HCT116 (cell line): ENCODE measurements around the gene MEIOSIN. TPM values are rescaled to one million over a fixed set of nuclear protein-coding genes. Genes with fewer than 3 reads are reported as not detected.

Experiments used
- ATAC-seq: fragments of 200-7000 bp; cut with Tn5 transposase; 2 replicates; pipeline ENCODE4 v1.9.1; 2020; ENCODE audit warnings: mild to moderate bottlenecking, moderate library complexity
- BruUV-seq: library from RNA; stranded (reverse); fragments of 400-500 nt; replicated peaks from 2 replicates; lab custom pipeline; 2021; lab: Mats Ljungman, UMichigan
- CTCF ChIA-PET: fragments of 300-600 bp; sonication (Branson Sonifier 250); formaldehyde crosslinking; loops from one replicate; lab custom pipeline; 2021; ENCODE audit warnings: antibody characterized with exemption; lab: Charles Lee
- POLR2A ChIA-PET: fragments of 300-600, 350-600 bp; sonication (Branson Sonifier 250); formaldehyde crosslinking; loops from one replicate; lab custom pipeline; 2021; ENCODE audit warnings: antibody characterized with exemption; lab: Charles Lee
- RAD21 ChIA-PET, 2 experiments: fragments of 300-600 bp; sonication (Branson Sonifier 250); formaldehyde crosslinking; loops; one replicate each; lab custom pipeline; 2023; ENCODE audit warnings: low total read pairs in 2 of 2; ENCODE audit not compliant: uncharacterized antibody in 2 of 2, unreplicated experiment in 2 of 2, low non-redundant PET in 1 of 2; lab: Charles Lee
- DNase-seq: peaks from one replicate; pipeline ENCODE4 v3.0.0-alpha.2; 2010; ENCODE audit warnings: low read depth, low spot score
- H2AFZ ChIP-seq: fragments of 200-600 bp; shearing (Covaris generic), sonication (generic); 2 replicates; pipeline ENCODE4 v1.6.1; 2017; ENCODE audit warnings: low read depth, mixed run types, mixed read lengths, antibody characterized with exemption, low read length; ENCODE audit not compliant: poor library complexity, severe bottlenecking
- H3K27ac ChIP-seq: 2 replicates; pipeline ENCODE4 v1.5.1; 2012; ENCODE audit warnings: low read depth, low read length
- H3K27me3 ChIP-seq: fragments of 200-600 bp; sonication (generic); 2 replicates; pipeline ENCODE4 v1.6.1; 2016; ENCODE audit warnings: mixed run types, low read length, mixed read lengths; ENCODE audit not compliant: insufficient read depth
- H3K36me3 ChIP-seq, 2 experiments: fragments of 200-500 bp in 1 of 2; fragments of 200-600 bp in 1 of 2; sonication (Bioruptor generic) in 1 of 2; sonication (generic) in 1 of 2; 2 replicates each; pipeline versions ENCODE4 v1.5.1 to v1.6.1; 2014 to 2016; ENCODE audit warnings: low read length in 2 of 2, inconsistent platforms in 1 of 2, mixed read lengths in 1 of 2, mixed run types in 1 of 2; ENCODE audit not compliant: insufficient read depth in 2 of 2, control insufficient read depth in 1 of 2
- H3K4me1 ChIP-seq, 2 experiments: fragments of 200-600 bp in 1 of 2; sonication (generic) in 1 of 2; 2 replicates each; pipeline versions ENCODE4 v1.5.1 to v1.6.1; 2012 to 2017; ENCODE audit warnings: low read length in 2 of 2, inconsistent platforms in 1 of 2, mild to moderate bottlenecking in 1 of 2, mixed read lengths in 1 of 2, mixed run types in 1 of 2, moderate library complexity in 1 of 2; ENCODE audit not compliant: insufficient read depth in 2 of 2, control insufficient read depth in 1 of 2
- H3K4me2 ChIP-seq: fragments of 200-600 bp; sonication (generic); 2 replicates; pipeline ENCODE4 v1.6.1; 2017; ENCODE audit warnings: mixed run types, low read length, mixed read lengths
- H3K4me3 ChIP-seq, 2 experiments: fragments of 200-600 bp in 1 of 2; sonication (generic) in 1 of 2; replicated peaks in 1 of 2; 2 replicates each; pipeline ENCODE4 v1.5.1; 2011 to 2016; ENCODE audit warnings: low read length in 2 of 2, control low read depth in 1 of 2, low read depth in 1 of 2, mild to moderate bottlenecking in 1 of 2, mixed read lengths in 1 of 2, mixed run types in 1 of 2
- H3K79me2 ChIP-seq: fragments of 200-600 bp; sonication (generic); 2 replicates; pipeline ENCODE4 v1.6.1; 2017; ENCODE audit warnings: mild to moderate bottlenecking, mixed run types, low read length, moderate library complexity, mixed read lengths; ENCODE audit not compliant: insufficient read depth
- H3K9ac ChIP-seq: fragments of 200-600 bp; sonication (generic); 2 replicates; pipeline ENCODE4 v1.6.1; 2016; ENCODE audit warnings: low read length, mixed read lengths
- H3K9me2 ChIP-seq: fragments of 200-600 bp; sonication (generic), shearing (Covaris generic); 2 replicates; pipeline ENCODE4 v1.6.1; 2017; ENCODE audit warnings: mixed run types, mild to moderate bottlenecking, moderate library complexity; ENCODE audit not compliant: insufficient read depth
- H3K9me3 ChIP-seq, 2 experiments: fragments of 200-500 bp in 1 of 2; fragments of 200-600 bp in 1 of 2; sonication (Bioruptor generic) in 1 of 2; sonication (generic) in 1 of 2; 2 replicates each; pipeline ENCODE4 v1.6.1; 2014 to 2017; ENCODE audit warnings: low read length in 2 of 2, mixed read lengths in 2 of 2, inconsistent platforms in 1 of 2, low read depth in 1 of 2, mild to moderate bottlenecking in 1 of 2, mixed run types in 1 of 2, moderate library complexity in 1 of 2; ENCODE audit not compliant: control insufficient read depth in 1 of 2, insufficient read depth in 1 of 2
- H4K20me1 ChIP-seq: fragments of 200-600 bp; sonication (generic), shearing (Covaris generic); 2 replicates; pipeline ENCODE4 v1.6.1; 2017; ENCODE audit warnings: mixed run types, mild to moderate bottlenecking, moderate library complexity; ENCODE audit not compliant: insufficient read depth
- ATF3 ChIP-seq: IDR thresholded peaks from 2 replicates; pipeline ENCODE4 v1.6.1; 2012
- CBX3 ChIP-seq: IDR thresholded peaks from 2 replicates; pipeline ENCODE4 v1.6.1; 2012; ENCODE audit warnings: low read depth
- CEBPB ChIP-seq: IDR thresholded peaks from 2 replicates; pipeline ENCODE4 v1.6.1; 2012; ENCODE audit warnings: low read depth
- EGR1 ChIP-seq: IDR thresholded peaks from 2 replicates; pipeline ENCODE4 v1.6.1; 2012; ENCODE audit warnings: low read depth
- EZH2 ChIP-seq: fragments of 200-600 bp; sonication (generic); IDR thresholded peaks from 2 replicates; pipeline ENCODE4 v1.6.1; 2017; ENCODE audit warnings: antibody characterized with exemption, mixed run types
- FOSL1 ChIP-seq: IDR thresholded peaks from 2 replicates; pipeline ENCODE4 v1.6.1; 2012; ENCODE audit warnings: low read depth
- JUND ChIP-seq: IDR thresholded peaks from 2 replicates; pipeline ENCODE4 v1.6.1; 2012
- MAX ChIP-seq: IDR thresholded peaks from 2 replicates; pipeline ENCODE4 v1.6.1; 2012
- POLR2A ChIP-seq: IDR thresholded peaks from 2 replicates; pipeline ENCODE4 v1.7.0; 2011; ENCODE audit warnings: borderline replicate concordance; ENCODE audit not compliant: insufficient read depth, insufficient read length; ENCODE audit errors: extremely low read depth
- POLR2AphosphoS5 ChIP-seq: IDR thresholded peaks from 2 replicates; pipeline ENCODE4 v1.6.1; 2011; ENCODE audit warnings: mild to moderate bottlenecking, low read depth, low read length, moderate library complexity
- RAD21 ChIP-seq: IDR thresholded peaks from 2 replicates; pipeline ENCODE4 v1.6.1; 2012; ENCODE audit warnings: low read depth, mild to moderate bottlenecking
- SIN3A ChIP-seq: IDR thresholded peaks from 2 replicates; pipeline ENCODE4 v1.6.1; 2012; ENCODE audit warnings: low read depth
- SP1 ChIP-seq: IDR thresholded peaks from 2 replicates; pipeline ENCODE4 v1.6.1; 2012; ENCODE audit warnings: low read depth
- SRF ChIP-seq: IDR thresholded peaks from 2 replicates; pipeline ENCODE4 v1.6.1; 2012; ENCODE audit warnings: low read depth
- YY1 ChIP-seq: IDR thresholded peaks from 2 replicates; pipeline ENCODE4 v1.6.1; 2011; ENCODE audit warnings: low read length, low read depth, moderate library complexity, mild to moderate bottlenecking; ENCODE audit not compliant: insufficient replicate concordance; ENCODE audit errors: extremely low read depth
- ZBTB33 ChIP-seq: IDR thresholded peaks from 2 replicates; pipeline ENCODE4 v1.6.1; 2011; ENCODE audit warnings: mild to moderate bottlenecking, low read length, moderate library complexity; ENCODE audit not compliant: insufficient replicate concordance; ENCODE audit errors: extremely low read depth
- ZFX ChIP-seq: fragments of 450-650 bp; IDR thresholded peaks from 2 replicates; pipeline ENCODE4 v1.6.1; 2017
- ZNF274 ChIP-seq: fragments of 200-500 bp; sonication (Bioruptor generic); IDR thresholded peaks from 2 replicates; pipeline ENCODE4 v1.6.1; 2014; ENCODE audit warnings: mild to moderate bottlenecking, low read depth, low read length, inconsistent platforms
- intact Hi-C: fragments of 100-400 bp; cut with micrococcal nuclease; formaldehyde crosslinking; loops from 2 replicates; pipeline ENCODE4 v1.10.0; 2022
- total RNA-seq: library from RNA; stranded (reverse); gene quantifications from one replicate; pipeline ENCODE4 v1.2.1, GENCODE V29; 2021; ENCODE audit not compliant: unreplicated experiment
- TF ChIP-seq, protein P1 (sequence below), 3 experiments: fragments of 200-600 bp in 1 of 3; sonication (generic) in 1 of 3; IDR thresholded peaks in 2 of 3; conservative IDR thresholded peaks in 1 of 3; 2 replicates each; pipeline ENCODE4 v1.5.1; 2012 to 2017; ENCODE audit warnings: low read depth in 2 of 3, low read length in 2 of 3, antibody characterized with exemption in 1 of 3, borderline replicate concordance in 1 of 3, control low read depth in 1 of 3, mild to moderate bottlenecking in 1 of 3, mixed read lengths in 1 of 3, mixed run types in 1 of 3, moderate library complexity in 1 of 3; ENCODE audit not compliant: insufficient read depth in 1 of 3
- TF ChIP-seq, protein P2 (sequence below): IDR thresholded peaks from 2 replicates; pipeline ENCODE4 v1.6.1; 2012; ENCODE audit warnings: low read depth

The MEIOSIN gene
- total RNA-seq, 1 experiment from 2014 or later: 2.1 TPM

GRCh38 chr19:45805719-45806118, 72.5 kb downstream of the MEIOSIN start:
- no peak overlapping the region for H2AFZ ChIP-seq
- no peaks in the 10 kb centered on the region for H3K9me2 ChIP-seq
- no peaks in the 10 kb centered on the region for H3K79me2 ChIP-seq
- intact Hi-C loops: no loop called here
- no peaks in the 10 kb centered on the region for H4K20me1 ChIP-seq
- no peak overlapping the region for H3K4me3 ChIP-seq
- H3K9ac ChIP-seq: no peak overlapping the region
- TF ChIP-seq RAD21 (no peak), CBX3 (no peak), ZBTB33 (no peak), SP1 (no peak), MAX (no peak), ZFX (no peak), ATF3 (no peak), POLR2A (no peak), FOSL1 (no peak), EZH2 (no peak), ZNF274 (no peak), YY1 (no peak), SIN3A (no peak), JUND (no peak), POLR2AphosphoS5 (no peak), EGR1 (no peak), CEBPB (no peak), SRF (no peak)
- TF ChIP-seq, protein P1, sequence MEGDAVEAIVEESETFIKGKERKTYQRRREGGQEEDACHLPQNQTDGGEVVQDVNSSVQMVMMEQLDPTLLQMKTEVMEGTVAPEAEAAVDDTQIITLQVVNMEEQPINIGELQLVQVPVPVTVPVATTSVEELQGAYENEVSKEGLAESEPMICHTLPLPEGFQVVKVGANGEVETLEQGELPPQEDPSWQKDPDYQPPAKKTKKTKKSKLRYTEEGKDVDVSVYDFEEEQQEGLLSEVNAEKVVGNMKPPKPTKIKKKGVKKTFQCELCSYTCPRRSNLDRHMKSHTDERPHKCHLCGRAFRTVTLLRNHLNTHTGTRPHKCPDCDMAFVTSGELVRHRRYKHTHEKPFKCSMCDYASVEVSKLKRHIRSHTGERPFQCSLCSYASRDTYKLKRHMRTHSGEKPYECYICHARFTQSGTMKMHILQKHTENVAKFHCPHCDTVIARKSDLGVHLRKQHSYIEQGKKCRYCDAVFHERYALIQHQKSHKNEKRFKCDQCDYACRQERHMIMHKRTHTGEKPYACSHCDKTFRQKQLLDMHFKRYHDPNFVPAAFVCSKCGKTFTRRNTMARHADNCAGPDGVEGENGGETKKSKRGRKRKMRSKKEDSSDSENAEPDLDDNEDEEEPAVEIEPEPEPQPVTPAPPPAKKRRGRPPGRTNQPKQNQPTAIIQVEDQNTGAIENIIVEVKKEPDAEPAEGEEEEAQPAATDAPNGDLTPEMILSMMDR (IDR thresholded peaks at IDR 0.05 in 2 of 3, conservative IDR thresholded peaks at IDR 0.05 in 1 of 3; ENCODE audit: borderline replicate concordance in 1 of 3, insufficient read depth in 1 of 3, low read depth in 2 of 3, low read length in 2 of 3): no peak
- TF ChIP-seq, protein P2, sequence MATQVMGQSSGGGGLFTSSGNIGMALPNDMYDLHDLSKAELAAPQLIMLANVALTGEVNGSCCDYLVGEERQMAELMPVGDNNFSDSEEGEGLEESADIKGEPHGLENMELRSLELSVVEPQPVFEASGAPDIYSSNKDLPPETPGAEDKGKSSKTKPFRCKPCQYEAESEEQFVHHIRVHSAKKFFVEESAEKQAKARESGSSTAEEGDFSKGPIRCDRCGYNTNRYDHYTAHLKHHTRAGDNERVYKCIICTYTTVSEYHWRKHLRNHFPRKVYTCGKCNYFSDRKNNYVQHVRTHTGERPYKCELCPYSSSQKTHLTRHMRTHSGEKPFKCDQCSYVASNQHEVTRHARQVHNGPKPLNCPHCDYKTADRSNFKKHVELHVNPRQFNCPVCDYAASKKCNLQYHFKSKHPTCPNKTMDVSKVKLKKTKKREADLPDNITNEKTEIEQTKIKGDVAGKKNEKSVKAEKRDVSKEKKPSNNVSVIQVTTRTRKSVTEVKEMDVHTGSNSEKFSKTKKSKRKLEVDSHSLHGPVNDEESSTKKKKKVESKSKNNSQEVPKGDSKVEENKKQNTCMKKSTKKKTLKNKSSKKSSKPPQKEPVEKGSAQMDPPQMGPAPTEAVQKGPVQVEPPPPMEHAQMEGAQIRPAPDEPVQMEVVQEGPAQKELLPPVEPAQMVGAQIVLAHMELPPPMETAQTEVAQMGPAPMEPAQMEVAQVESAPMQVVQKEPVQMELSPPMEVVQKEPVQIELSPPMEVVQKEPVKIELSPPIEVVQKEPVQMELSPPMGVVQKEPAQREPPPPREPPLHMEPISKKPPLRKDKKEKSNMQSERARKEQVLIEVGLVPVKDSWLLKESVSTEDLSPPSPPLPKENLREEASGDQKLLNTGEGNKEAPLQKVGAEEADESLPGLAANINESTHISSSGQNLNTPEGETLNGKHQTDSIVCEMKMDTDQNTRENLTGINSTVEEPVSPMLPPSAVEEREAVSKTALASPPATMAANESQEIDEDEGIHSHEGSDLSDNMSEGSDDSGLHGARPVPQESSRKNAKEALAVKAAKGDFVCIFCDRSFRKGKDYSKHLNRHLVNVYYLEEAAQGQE: no peak
- DNase-seq (no peak), ATAC-seq (no peak)
- POLR2A ChIA-PET: interaction anchor here (0.7 kb wide), 1 partner anchor 47 kb away, joined by 3 read pairs; no protein-coding TSS in a partner anchor
- H3K4me2 ChIP-seq: no peak overlapping the region
- H3K4me1 ChIP-seq: peaks cover 4 to 16% of the 10 kb centered on the region in 2 experiments; a peak in 3 of 4 replicates
- no peaks in the 10 kb centered on the region for H3K9me3 ChIP-seq
- BruUV-seq: no TSS peak
- no peaks in the 10 kb centered on the region for H3K36me3 ChIP-seq
- RAD21 ChIA-PET: no interaction called here
- no peaks in the 10 kb centered on the region for H3K27me3 ChIP-seq
- CTCF ChIA-PET: interaction anchor here (4.2 kb wide), 1 partner anchor 11 kb away, joined by 21 read pairs; no protein-coding TSS in a partner anchor
- H3K27ac ChIP-seq: no peak overlapping the region
